T-helper 1 cell treated with Interleukin-12 subunit alpha and Interleukin-12 subunit beta and Interleukin-4 antibody, amounts not matched to agents 30 ng/mL and 1 ng/mL, for 36 hours (primary cell): ENCODE results near the gene BTF3. TPM values are rescaled to one million over a fixed set of nuclear protein-coding genes. Genes with fewer than 3 reads are reported as not detected.

ENCODE experiments used
- intact Hi-C: fragments of 100-400 bp; cut with micrococcal nuclease; formaldehyde crosslinking; loops from one replicate; pipeline ENCODE4 v1.15.1; 2024
- total RNA-seq: library from RNA; stranded (reverse); gene quantifications from 2 replicates; pipeline ENCODE4 v1.2.3, GENCODE V29; 2022

The BTF3 gene
- total RNA-seq, 1 donor from 2014 or later, result 708 TPM

GRCh38 chr5:73519531-73520283, 21.5 kb downstream of the BTF3 start:
- intact Hi-C loops, result loop anchor here (1.0 kb wide), 6 partner anchors 17 to 273 kb away; partner anchors contain the start of gene BTF3

- intact Hi-C loops, result no loop called here
Observed at GRCh38 chr5:73522989-73523388, 24.7 kb downstream of the BTF3 start.

- intact Hi-C loops, result no loop called here
Observed at GRCh38 chr5:73523861-73524260, 25.6 kb downstream of the BTF3 start.

GRCh38 chr5:73525606-73526203, 27.5 kb downstream of the BTF3 start:
- intact Hi-C loops, result no loop called here

GRCh38 chr5:73528248-73528647, 30.0 kb downstream of the BTF3 start:
- intact Hi-C loops, result no loop called here

GRCh38 chr5:73529081-73529480, 30.8 kb downstream of the BTF3 start:
- intact Hi-C loops, result no loop called here

- intact Hi-C loops, result no loop called here
Observed at GRCh38 chr5:73531356-73531755, 33.1 kb downstream of the BTF3 start.

GRCh38 chr5:73532195-73532594, 34.0 kb downstream of the BTF3 start:
- intact Hi-C loops, result no loop called here

GRCh38 chr5:73534011-73534644, 35.9 kb downstream of the BTF3 start:
- intact Hi-C loops, result no loop called here

- intact Hi-C loops, result no loop called here
Observed at GRCh38 chr5:73534971-73535370, 36.7 kb downstream of the BTF3 start.

GRCh38 chr5:73539730-73540129, 41.5 kb downstream of the BTF3 start:
- intact Hi-C loops, result no loop called here

GRCh38 chr5:73540192-73540591, 42.0 kb downstream of the BTF3 start:
- intact Hi-C loops, result no loop called here

GRCh38 chr5:73542020-73542419, 43.8 kb downstream of the BTF3 start:
- intact Hi-C loops, result no loop called here

- intact Hi-C loops, result no loop called here
Observed at GRCh38 chr5:73544429-73545402, 46.5 kb downstream of the BTF3 start.

- intact Hi-C loops, result no loop called here
Observed at GRCh38 chr5:73545403-73545779, 47.1 kb downstream of the BTF3 start.

GRCh38 chr5:73550016-73550415, 51.8 kb downstream of the BTF3 start:
- intact Hi-C loops, result no loop called here

- intact Hi-C loops, result no loop called here
Observed at GRCh38 chr5:73552642-73553041, 54.4 kb downstream of the BTF3 start.
